Ureter (tissue), 1 donor: ENCODE measurements around the gene PPT2. TPM values are rescaled to one million over a fixed set of nuclear protein-coding genes. Genes with fewer than 3 reads are reported as not detected.
"Not testable (repeated sequence)": the region's sequence is repeated elsewhere in the genome, so short reads cannot be mapped to it uniquely, and the experiment has no call there.

Experiments
- DNase-seq: peaks from one replicate; pipeline ENCODE4 v3.0.0-alpha.2; 2020; ENCODE audit warnings: low spot score
- total RNA-seq: library from RNA; stranded (reverse); gene quantifications from one replicate; pipeline ENCODE4 v1.2.4, GENCODE V29; 2023
- donor health status: DM: yes; HTN: yes; CAD: no.

Gene PPT2
- total RNA-seq, 1 donor from 2014 or later, result 19.0 TPM

DNA sequence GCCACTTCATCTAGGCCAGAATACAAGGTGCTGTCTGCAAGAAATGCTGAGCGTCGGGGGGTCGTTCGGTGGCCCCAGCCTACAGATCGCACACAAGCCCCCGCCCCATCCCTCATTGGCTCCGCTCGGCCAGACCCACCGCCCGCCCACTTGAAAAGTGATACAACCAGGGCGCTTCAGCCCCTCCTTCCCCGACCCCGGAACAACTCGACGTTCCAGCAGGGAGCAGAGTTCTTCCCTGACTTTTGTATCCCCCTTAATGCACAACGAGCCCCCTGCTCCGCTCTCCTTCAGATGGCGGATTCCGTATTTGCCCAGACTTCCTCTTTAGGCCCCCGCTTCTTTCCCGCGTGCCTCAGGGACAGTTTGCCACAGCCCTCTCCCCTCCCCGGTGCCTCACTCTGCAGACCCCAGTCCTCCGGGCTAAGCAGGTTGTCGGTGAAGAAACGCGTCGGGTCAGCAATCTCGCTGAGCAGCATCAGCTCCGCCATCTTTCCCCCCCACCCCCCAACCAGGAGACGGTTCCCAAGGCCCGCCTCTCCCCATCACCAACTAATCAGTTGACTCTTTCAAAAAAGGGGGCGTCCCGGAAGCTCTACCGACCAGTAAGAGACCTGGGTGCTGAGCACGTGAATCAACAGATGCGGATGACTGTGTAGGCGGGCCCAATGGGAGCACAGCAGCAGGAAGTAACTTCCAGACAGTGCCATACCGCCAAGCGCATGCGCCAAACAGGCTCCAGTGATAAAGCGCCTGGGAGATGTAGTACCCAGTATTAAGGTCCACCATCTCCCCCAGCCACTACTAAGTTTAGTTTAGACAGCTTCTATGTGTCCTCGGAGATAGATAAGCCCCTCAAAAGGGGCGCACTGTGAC, 26.0 kb upstream of the PPT2 start, which contains the start of gene ATF6B:
ATF6B (minus strand) TSS at position 530 of the 876 bp plus-strand sequence; CDS start at position 491, 39 bp downstream.
- DNase-seq, result peak; percentile 99

DNA sequence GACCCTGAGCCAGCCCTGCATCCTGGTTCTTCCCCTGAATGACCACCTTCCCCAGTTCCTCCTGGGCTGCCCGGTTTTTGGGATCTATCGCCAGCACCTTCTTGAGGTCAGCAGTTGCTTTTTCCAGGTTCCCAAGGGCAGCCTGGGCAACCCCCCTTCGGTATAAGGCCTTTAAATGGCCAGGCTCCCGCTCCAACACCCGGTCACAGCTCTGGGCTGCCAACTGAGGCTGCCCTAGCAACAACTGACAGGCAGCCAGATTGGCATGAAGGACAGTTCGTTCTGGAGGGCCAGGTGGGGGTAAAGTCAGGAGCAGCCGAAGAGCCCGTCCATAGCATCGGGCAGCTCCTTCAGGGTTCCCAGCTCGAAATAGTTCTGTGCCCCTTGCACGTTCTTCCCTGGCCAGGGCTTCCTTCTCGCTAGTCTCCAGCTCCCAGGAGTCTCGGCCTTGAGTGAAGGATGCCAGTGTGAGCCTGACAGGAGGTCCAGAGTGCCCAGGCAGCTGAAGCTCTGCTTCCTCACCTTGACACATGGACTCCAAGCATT, 25.1 kb upstream of the PPT2 start:
- DNase-seq, result no peak

GRCh38 chr6:32129297-32130088, 24.4 kb upstream of the PPT2 start:
- DNase-seq, result no peak

DNA sequence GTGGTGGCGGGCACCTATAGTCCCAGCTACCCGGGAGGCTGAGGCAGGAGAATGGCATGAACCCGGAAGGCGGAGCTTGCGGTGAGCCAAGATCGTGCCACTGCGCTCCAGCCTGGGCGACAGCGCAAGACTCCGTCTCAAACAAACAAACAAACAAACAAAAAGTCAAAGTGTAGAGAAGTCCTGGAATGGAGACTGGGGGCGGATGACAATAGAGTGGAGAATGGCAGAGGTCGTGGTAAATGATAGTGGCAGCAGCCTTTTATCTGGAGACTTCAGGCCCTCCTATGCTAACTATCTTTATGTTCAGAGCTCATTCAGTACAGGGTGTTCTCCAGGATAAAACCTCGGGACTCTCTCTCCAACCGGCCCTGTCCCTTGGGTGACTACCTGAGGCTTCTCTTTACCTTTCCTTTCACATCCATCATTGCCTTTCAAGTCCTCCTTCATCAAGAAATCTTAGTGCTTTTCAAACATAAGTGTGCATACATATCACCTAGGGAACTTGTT, 22.4 kb upstream of the PPT2 start:
- DNase-seq, result no peak

DNA sequence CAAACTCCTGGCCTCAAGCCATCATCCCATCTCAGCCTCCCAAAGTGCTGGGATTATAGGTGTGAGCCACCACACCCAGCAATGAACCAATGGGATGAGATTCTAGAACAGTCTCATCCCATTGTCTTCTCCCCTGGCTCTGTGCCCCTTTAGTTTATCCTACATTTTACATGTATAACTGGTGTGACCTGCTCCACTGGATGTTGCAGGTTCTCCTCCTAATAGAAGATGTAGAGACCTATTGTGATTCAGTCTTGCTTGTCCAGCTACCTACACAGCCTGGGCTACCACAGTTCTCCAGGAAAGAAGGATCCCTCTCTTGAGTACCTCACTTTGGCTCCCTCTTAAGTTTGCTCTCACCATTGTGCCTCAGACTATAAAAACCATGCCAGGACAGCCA, 21.8 kb upstream of the PPT2 start:
- DNase-seq, result no peak

- no peak for DNase-seq
Observed at GRCh38 chr6:32133786-32134185, 20.2 kb upstream of the PPT2 start.

DNA sequence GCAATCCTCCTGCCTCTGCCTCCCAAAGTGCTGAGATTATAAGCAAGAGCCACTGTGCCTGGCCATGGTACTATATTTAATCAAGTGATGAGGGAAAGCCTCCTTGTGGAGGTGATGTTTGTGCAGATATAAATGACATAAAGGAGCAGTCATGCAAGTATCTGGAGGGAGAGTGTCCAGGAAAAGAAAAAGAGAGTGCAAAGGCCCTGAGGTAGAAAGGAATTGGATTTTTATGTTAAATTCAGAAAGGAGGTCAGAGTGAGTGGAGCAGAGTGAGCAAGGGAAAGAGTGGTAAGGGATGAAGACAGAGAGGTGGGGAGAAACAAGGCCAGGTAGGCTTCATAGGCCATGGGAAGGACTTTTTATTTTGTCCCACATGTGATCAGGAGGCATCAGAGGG, 16.5 kb upstream of the PPT2 start:
- no peak for DNase-seq

DNA sequence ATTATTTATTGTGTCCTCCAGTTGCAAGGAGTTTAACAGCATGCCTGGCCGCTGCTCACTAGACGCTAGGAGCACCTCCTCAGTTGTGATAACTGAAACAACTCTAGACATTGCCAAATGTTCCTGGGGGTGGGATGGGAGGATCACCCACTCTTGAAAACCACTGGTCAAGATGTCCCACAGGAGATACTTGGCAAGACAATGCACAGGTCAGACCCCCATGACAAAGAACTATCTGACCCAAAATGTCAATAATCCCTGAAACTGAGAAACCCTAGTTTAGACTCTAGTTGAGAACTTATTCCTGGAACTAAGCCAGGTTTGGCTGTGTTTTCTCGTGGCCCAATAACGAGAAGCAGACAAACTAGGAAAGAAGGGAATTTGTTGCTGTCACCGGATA, 14.4 kb upstream of the PPT2 start:
- no peak for DNase-seq

- no peak for DNase-seq
Observed at GRCh38 chr6:32140420-32141046, 13.4 kb upstream of the PPT2 start.

GRCh38 chr6:32144238-32144637, 9.7 kb upstream of the PPT2 start:
- DNase-seq, result not testable (repeated sequence)

- no peak for DNase-seq
Observed at GRCh38 chr6:32146287-32146686, 7.7 kb upstream of the PPT2 start.

DNA sequence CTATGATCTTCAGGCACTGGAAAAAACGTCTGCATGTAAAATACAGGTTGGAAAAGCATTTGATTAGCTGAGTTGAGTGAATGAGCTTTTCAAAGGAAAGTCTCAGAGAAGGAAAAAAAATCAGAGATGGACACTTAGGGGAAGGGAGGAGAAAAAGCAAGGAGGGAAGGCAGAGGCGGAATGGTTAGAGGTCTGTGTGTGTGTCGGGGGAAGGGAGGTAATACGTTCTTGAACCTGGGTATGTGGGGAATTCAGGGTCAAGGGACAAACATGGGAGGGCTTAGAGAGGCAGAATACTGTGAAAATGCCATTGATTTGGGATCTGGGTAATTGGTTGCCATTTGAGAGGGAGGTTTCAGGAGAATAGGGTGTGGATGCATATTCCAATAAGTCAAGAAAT, 7.3 kb upstream of the PPT2 start:
- DNase-seq, result no peak

GRCh38 chr6:32147401-32148132, 6.4 kb upstream of the PPT2 start:
- no peak for DNase-seq

GRCh38 chr6:32148289-32149091, 5.5 kb upstream of the PPT2 start:
- no peak for DNase-seq

DNA sequence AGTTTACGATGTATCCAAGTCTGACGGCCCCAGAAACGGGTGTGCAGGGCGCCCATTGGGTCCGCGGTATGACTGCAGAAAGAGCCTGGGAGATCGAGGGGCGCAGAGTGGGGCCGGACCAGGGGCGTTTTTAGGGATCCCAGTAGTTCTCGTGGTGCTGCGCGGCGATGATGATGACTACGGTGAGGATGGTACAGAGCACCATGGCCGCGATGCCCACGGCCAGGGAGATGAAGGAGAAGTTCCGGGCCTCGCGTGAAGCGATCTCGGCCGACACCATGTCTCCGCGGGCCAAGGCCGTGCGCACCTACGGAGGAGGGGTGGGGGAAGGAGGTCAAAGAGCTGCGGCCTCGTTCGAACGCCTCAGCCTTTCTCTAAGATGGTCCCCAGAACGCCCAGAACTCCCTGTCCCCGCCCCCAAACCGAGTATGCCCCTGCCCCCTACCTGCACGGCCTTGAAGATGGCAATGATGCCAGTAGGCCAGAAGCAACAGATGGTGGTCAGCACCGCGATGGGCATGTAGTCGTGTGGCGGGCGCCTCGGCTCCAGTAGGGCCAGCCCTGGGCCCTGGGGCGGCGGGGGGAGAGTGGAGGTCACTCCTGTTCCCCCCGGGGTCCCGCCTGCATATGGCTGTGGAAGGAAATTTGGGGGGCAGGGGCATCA, 4.7 kb upstream of the PPT2 start:
- no peak for DNase-seq

- DNase-seq, result no peak
Observed at GRCh38 chr6:32149932-32150870, 3.7 kb upstream of the PPT2 start.

- no peak for DNase-seq
Observed at GRCh38 chr6:32151181-32151862, 2.6 kb upstream of the PPT2 start.
